ENCODE results near the gene ZNF609.

Gene ZNF609

GRCh38 chr15:64460206-64460723 is at the start of gene ZNF609:
TSS of gene ZNF609 (plus strand) at chr15:64460578. CDS start at chr15:64499420, 38,842 bp downstream.
- DNase-seq: peak; percentile 77

- DNase-seq: no peak
Measured at GRCh38 chr15:64412216-64412615, 48.2 kb upstream of the ZNF609 start.

GRCh38 chr15:64422697-64423096 is 37.7 kb upstream of the ZNF609 start:
- DNase-seq: no peak

- no peak for DNase-seq
Measured at GRCh38 chr15:64423970-64424369, 36.4 kb upstream of the ZNF609 start.

GRCh38 chr15:64425221-64425620 is 35.2 kb upstream of the ZNF609 start:
- no peak for DNase-seq

- DNase-seq: no peak
Measured at GRCh38 chr15:64426845-64427465, 33.4 kb upstream of the ZNF609 start.

GRCh38 chr15:64429448-64429847 is 30.9 kb upstream of the ZNF609 start:
- DNase-seq: no peak

GRCh38 chr15:64430000-64430735 is 30.2 kb upstream of the ZNF609 start:
- DNase-seq: peak; percentile 11

GRCh38 chr15:64437982-64438381 is 22.4 kb upstream of the ZNF609 start:
- no peak for DNase-seq

GRCh38 chr15:64438653-64439447 is 21.5 kb upstream of the ZNF609 start:
- no peak for DNase-seq

GRCh38 chr15:64441852-64442251 is 18.5 kb upstream of the ZNF609 start:
- no peak for DNase-seq

GRCh38 chr15:64443016-64443415 is 17.4 kb upstream of the ZNF609 start:
- no peak for DNase-seq

GRCh38 chr15:64443747-64444621 is 16.4 kb upstream of the ZNF609 start:
- no peak for DNase-seq

- DNase-seq: no peak
Measured at GRCh38 chr15:64444836-64445235, 15.5 kb upstream of the ZNF609 start.

- no peak for DNase-seq
Measured at GRCh38 chr15:64447536-64448315, 12.7 kb upstream of the ZNF609 start.

- DNase-seq: no peak
Measured at GRCh38 chr15:64452988-64453688, 7.2 kb upstream of the ZNF609 start.

GRCh38 chr15:64453689-64454037 is 6.7 kb upstream of the ZNF609 start:
- no peak for DNase-seq

GRCh38 chr15:64454282-64454681 is 6.1 kb upstream of the ZNF609 start:
- no peak for DNase-seq

GRCh38 chr15:64455961-64456371 is 4.4 kb upstream of the ZNF609 start:
- DNase-seq: no peak

GRCh38 chr15:64456634-64457108 is 3.7 kb upstream of the ZNF609 start:
- DNase-seq: no peak
